BLaER1 treated with 17β-estradiol and CSF1 and Interleukin-3, amounts not matched to agents 10 nM and 100 nM (cell line): Measurements from ENCODE around the gene PASD1.

ENCODE experiments used
- H3K27ac ChIP-seq, 11 experiments: shearing (Covaris generic); formaldehyde crosslinking; 2 replicates each; pipeline ENCODE4 v1.8.1; 2022
- H3K27me3 ChIP-seq, 11 experiments: shearing (Covaris generic); formaldehyde crosslinking; 2 replicates each; pipeline ENCODE4 v1.8.1; 2022
- H3K36me3 ChIP-seq, 11 experiments: shearing (Covaris generic); formaldehyde crosslinking; 2 replicates each; pipeline ENCODE4 v1.8.1; 2022
- H3K4me1 ChIP-seq, 10 experiments: shearing (Covaris generic); formaldehyde crosslinking; 2 replicates each; pipeline ENCODE4 v1.8.1; 2022
- H3K4me2 ChIP-seq, 11 experiments: shearing (Covaris generic); formaldehyde crosslinking; 2 replicates each; pipeline ENCODE4 v1.8.1; 2022
- H3K4me3 ChIP-seq, 10 experiments: shearing (Covaris generic); formaldehyde crosslinking; 2 replicates each; pipeline ENCODE4 v1.8.1; 2022
- H3K9ac ChIP-seq, 11 experiments: shearing (Covaris generic); formaldehyde crosslinking; 2 replicates each; pipeline ENCODE4 v1.8.1; 2022
- H3K9me3 ChIP-seq, 11 experiments: shearing (Covaris generic); formaldehyde crosslinking; replicated peaks in 1 of 11; 2 replicates each; pipeline ENCODE4 v1.8.1; 2022
- H4K20me1 ChIP-seq, 11 experiments: shearing (Covaris generic); formaldehyde crosslinking; 2 replicates each; pipeline ENCODE4 v1.8.1; 2022
- Cebpa-rat ChIP-seq, 11 experiments: shearing (Covaris generic); IDR thresholded peaks; 2 replicates each; pipeline ENCODE4 v1.8.1; 2022

PASD1 gene

DNA sequence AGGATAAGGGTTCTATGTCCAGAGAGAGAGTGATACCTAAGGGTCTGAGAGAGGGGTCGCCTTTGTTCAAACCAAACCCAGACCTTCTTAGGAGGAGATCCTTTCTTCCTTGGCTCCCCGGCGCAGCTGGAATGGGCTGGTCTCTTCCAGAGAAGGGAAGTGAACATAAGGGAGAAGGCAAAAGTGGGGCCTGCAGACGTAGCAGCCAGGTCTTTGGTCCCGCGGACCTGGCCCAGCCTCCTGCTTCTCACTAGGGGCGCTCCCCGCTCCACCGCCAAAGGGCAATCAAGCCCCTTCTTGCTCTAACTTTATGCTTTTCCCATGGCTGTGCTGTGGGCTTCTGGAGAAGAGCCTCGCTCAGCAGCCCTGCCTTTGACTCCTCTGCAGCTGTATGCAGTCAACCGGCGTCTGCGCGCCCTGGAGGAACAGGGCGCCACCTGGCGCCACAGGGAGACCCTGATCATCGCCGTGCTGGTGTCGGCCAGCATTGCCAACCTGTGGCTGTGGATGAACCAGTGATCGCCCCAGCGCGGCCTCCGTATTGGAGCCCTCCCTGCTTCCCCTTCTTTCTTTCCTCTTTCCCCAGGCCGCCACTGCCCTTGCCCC, 158.9 kb downstream of the PASD1 start:
- peak overlapping the region in 5 of 11 experiments; percentile 67 to 74 (median 72); a peak in 10 of 22 replicates for H3K27ac ChIP-seq
- H3K36me3 ChIP-seq, result no peaks in the 10 kb centered on the region
- no peak for TF ChIP-seq Cebpa-rat (IDR thresholded peaks at IDR 0.05)
- peaks cover 0 to 10% (median 0%) of the 10 kb centered on the region in 11 experiments; a peak in 3 of 22 replicates for H4K20me1 ChIP-seq
- H3K4me3 ChIP-seq, result no peak overlapping the region
- peaks cover 84 to 100% (median 97%) of the 10 kb centered on the region in 11 experiments for H3K27me3 ChIP-seq
- H3K4me2 ChIP-seq, result peak overlapping the region in 10 of 11 experiments; percentile 62 to 76 (median 70); a peak in 18 of 22 replicates
- peak overlapping the region in 1 of 11 experiments; percentile 50; a peak in 2 of 22 replicates for H3K9ac ChIP-seq
- H3K4me1 ChIP-seq, result peaks cover 40 to 56% (median 48%) of the 10 kb centered on the region in 10 experiments
- H3K9me3 ChIP-seq, result peaks cover 0 to 9% (median 0%) of the 10 kb centered on the region in 11 experiments; a peak in 3 of 22 replicates

DNA sequence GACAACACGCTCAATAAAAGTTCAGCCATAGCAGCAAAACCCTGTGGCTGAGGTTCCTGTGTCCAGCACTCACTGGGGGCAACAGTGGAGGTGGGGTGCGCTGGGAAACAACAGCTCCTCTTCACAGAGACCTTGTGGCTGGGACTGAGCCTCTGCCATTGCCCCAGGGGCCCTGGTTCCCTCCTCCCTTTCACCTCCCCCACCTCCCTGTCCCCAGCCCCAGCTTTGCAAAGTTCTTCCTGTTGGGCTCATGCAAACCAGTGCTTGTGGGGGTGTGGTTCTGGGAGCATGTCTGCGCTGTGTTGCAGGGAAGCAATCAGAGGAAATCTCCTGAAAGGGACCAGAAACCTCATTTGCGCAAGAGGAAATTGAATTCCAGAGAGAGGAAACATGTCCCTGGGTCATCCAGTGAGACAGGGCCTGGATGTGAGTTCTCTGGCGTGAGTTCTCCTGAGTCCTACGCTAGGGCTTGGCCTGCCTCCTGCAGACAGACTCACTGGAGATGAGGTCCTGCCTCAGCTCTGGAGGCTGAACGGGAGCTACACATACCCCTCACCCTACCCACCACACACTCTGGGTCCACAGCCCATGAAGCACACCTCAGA, 159.8 kb downstream of the PASD1 start:
- H3K4me2 ChIP-seq, result peak overlapping the region; percentile 53 to 76 (median 70)
- peaks cover 0 to 10% (median 0%) of the 10 kb centered on the region in 11 experiments; a peak in 4 of 22 replicates for H4K20me1 ChIP-seq

GRCh38 chrX:151724563-151725337, 161.3 kb downstream of the PASD1 start:
- H3K27me3 ChIP-seq, result peaks cover 86 to 100% (median 98%) of the 10 kb centered on the region in 11 experiments
- peak overlapping the region in 9 of 11 experiments; percentile 29 to 74 (median 67); a peak in 17 of 22 replicates for H3K27ac ChIP-seq
- peak overlapping the region in 5 of 11 experiments; percentile 31 to 50 (median 44); a peak in 8 of 22 replicates for H3K9ac ChIP-seq
- peak overlapping the region; percentile 53 to 76 (median 70) for H3K4me2 ChIP-seq
- H3K4me1 ChIP-seq, result peaks cover 40 to 56% (median 48%) of the 10 kb centered on the region in 10 experiments
- no peak overlapping the region for H3K4me3 ChIP-seq
- no peaks in the 10 kb centered on the region for H3K36me3 ChIP-seq
- peaks cover 0 to 9% (median 0%) of the 10 kb centered on the region in 11 experiments; a peak in 3 of 22 replicates for H3K9me3 ChIP-seq
- TF ChIP-seq Cebpa-rat (IDR thresholded peaks at IDR 0.05), result no peak
- H4K20me1 ChIP-seq, result peaks cover 0 to 14% (median 0%) of the 10 kb centered on the region in 11 experiments; a peak in 4 of 22 replicates

More for the DNA sequence above, 159.8 kb downstream of the PASD1 start:
- no peaks in the 10 kb centered on the region for H3K36me3 ChIP-seq
- H3K27ac ChIP-seq, result peak overlapping the region in 7 of 11 experiments; percentile 39 to 74 (median 71); a peak in 13 of 22 replicates
- no peak for TF ChIP-seq Cebpa-rat (IDR thresholded peaks at IDR 0.05)
- H3K9me3 ChIP-seq, result peaks cover 0 to 9% (median 0%) of the 10 kb centered on the region in 11 experiments; a peak in 3 of 22 replicates
- H3K4me3 ChIP-seq, result no peak overlapping the region
- H3K9ac ChIP-seq, result peak overlapping the region in 4 of 11 experiments; percentile 18 to 50 (median 25); a peak in 5 of 22 replicates
- H3K4me1 ChIP-seq, result peaks cover 40 to 56% (median 48%) of the 10 kb centered on the region in 10 experiments
- H3K27me3 ChIP-seq, result peaks cover 85 to 100% (median 98%) of the 10 kb centered on the region in 11 experiments

- Histone ChIP-seq H3K4me1 (peaks cover 40 to 56% (median 48%) of the 10 kb centered on the region in 10 experiments), H3K4me3 (no peak overlapping the region), H3K27me3 (peaks cover 86 to 100% (median 98%) of the 10 kb centered on the region in 11 experiments), H4K20me1 (peaks cover 0 to 14% (median 0%) of the 10 kb centered on the region in 11 experiments; a peak in 4 of 22 replicates), H3K36me3 (no peaks in the 10 kb centered on the region), H3K9ac (peak overlapping the region in 4 of 11 experiments; percentile 36 to 50 (median 45); a peak in 7 of 22 replicates), H3K27ac (peak overlapping the region in 9 of 11 experiments; percentile 29 to 74 (median 67); a peak in 17 of 22 replicates), H3K4me2 (peak overlapping the region; percentile 53 to 76 (median 70)), H3K9me3 (peaks cover 0 to 9% (median 0%) of the 10 kb centered on the region in 11 experiments; a peak in 3 of 22 replicates)
- TF ChIP-seq Cebpa-rat (IDR thresholded peaks at IDR 0.05), result no peak
Observed at GRCh38 chrX:151725338-151725614, 161.8 kb downstream of the PASD1 start.
